TTC549 (cell line): ENCODE results near the gene PHPT1.
"Not testable (repeated sequence)": the region's sequence is repeated elsewhere in the genome, so short reads cannot be mapped to it uniquely, and the experiment has no call there.

Experiments used
- FAIRE-seq: peaks from 2 replicates; lab custom pipeline; 2012; peaks lifted over from hg19 to GRCh38; lab: Jason Lieb, UNC

The PHPT1 gene

DNA sequence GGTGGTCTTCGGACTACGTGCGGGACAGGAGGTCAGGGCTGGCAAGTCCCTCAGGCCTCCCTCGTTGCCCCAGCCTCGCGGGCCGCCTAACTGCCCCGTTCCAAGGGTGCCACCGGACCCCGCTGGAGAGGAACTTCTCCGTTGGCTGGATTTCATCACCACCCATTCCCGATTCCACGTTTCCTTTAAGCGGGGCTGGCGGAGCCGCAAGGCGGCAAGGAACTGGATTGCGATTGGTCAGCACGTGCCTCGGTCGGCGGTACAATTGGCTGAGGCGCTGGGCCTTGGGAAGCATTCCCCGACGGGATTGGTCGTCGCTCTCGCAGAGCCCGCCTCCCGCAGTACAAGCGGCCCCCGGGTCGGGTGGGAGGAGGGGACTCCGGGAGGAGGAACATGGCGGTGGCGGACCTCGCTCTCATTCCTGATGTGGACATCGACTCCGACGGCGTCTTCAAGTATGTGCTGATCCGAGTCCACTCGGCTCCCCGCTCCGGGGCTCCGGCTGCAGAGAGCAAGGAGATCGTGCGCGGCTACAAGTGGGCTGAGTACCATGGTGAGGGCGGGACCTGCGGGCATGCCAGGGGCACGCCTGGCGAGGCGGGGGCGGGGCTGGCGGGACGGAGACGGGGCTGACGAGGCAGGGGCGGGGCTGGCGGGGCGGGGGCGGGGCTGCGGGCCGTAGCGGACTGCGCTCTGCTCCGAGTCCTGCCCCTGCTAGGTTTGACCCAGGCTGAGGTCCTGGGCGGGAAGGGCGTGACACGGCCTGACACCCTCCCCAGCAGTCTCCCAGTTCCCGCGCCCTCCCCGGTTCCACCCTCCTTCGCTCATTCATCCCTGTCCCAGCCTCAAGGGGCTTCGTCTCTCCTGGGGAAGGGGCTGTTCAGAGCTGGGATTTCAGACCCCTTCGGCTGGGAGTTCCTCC, at the start of gene PHPT1:
PHPT1 (plus strand) TSS at position 372 of the 922 bp plus-strand sequence; CDS start at position 394, 22 bp downstream.
- peak; percentile 95 for FAIRE-seq

DNA sequence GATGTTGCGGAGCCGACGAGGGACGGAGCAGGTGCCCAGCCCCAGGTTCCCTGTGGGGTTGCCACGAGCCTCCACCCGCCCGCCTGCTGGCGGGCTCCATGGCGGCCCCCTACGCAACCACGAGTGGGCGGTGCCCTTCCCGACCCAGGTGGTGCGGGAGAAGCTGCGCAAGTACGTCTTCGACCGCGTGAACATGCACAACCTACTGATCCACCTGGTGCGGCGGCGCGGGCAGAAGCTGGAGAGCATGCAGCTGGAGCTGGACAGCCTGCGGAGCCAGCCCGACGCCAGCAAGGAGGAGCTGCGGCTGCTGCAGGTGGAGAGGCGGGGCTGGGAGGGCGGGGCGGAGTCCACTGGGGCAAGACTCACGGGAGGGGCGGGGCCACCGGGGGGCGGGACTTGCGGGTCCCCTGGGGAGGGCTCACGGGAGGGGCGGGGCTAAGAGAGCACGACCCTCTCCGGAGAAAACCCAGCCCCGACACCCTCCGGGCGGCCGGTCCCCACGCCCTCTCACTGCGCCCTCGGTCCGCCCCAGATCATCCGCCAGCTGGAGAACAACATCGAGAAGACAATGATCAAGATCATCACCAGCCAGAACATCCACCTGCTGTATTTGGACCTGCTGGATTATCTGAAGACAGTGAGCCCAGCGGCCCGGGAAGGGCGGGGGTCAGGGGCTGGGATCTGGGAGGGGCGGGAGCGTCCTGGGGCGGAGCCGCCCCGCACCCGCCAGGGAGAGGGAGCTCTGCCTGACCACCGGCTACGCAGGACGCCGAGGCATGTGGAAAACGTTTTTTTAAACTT, 49.2 kb upstream of the PHPT1 start:
- FAIRE-seq = no peak

DNA sequence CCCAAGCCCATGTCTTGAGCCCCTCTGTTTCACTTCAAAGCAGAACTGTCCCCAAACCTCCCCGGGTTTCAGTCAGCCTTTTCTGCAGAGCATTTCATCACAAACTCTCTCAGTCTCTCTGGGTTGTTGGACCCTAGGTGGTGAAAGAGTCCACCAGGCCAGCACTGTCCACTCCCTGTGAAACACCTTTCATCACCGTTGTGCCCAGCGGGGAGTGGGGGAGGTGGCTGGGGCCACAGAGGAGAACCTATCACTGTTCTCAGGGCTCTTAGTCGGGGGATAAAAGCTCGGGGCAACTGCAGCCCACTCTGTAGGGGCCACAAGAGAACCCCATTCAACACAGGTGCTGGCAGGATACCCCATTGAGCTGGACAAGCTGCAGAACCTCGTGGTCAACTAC, 46.9 kb upstream of the PHPT1 start:
- no peak for FAIRE-seq

DNA sequence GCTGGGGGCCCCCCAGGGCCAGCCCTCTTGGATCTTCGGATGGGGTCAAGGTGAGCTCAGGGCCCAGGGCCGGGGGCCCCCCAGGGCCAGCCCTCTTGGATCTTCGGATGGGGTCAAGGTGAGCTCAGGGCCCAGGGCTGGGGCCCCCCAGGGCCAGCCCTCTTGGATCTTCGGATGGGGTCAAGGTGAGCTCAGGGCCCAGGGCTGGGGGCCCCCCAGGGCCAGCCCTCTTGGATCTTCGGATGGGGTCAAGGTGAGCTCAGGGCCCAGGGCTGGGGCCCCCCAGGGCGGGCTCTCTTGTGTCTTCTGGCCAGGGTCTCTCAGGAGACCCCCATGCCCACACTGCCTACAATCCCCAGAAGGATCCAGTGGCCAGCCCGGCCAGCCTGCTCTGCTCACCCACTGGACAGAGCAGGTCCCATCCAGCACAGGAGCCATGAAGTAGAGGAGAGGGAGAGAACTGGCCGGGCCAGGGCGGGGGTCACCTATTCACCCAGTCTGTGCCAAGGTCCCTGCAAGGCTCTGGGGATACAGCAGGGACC, 46.1 kb upstream of the PHPT1 start:
- not testable (repeated sequence) for FAIRE-seq

DNA sequence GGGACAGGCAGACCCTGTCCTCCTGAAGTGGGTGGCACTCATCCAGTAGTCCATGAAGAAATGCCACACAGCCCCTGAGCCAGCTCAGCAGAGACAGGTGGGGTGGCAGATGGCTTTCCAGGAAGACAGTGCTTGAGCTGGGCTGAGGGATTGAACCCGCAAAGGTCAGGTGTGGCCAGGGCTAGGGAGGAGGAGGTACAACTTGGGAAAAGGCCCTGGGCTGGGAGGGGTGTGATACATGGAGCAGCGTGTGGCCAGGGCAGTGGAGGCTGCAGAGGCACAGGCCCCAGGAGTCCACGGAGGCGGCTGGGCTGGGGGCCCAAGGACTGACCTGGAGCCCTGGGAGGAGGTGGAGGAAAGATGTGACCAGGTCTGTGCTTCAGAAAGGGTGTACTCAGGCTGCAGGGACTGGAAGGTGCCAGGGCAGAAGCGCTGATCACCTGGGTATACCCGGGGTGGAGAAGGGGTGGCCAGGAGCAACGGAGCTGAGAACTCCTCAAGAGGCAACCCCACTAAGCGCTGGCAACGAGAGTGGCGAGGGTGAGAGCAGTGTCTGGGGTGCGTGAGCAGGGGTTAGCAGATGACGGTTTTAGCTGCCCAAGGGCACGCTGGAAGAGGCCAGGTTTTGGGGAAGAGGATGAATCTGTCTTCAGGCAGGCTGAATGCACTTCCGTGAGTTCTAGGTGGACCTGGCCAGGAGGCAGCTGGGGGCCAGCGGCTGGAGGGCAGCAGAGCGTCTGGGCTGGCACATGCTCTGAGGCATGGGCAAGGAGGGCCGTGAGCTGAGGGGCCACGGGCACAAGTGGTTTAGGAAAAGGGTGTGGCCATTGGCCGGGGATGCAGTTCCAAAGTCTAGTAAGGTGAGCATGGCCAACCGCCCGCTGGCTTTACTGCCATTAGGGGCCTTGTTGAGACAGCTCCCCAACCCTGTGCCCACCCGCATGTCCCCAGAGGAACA, 45.4 kb upstream of the PHPT1 start:
- no peak for FAIRE-seq

DNA sequence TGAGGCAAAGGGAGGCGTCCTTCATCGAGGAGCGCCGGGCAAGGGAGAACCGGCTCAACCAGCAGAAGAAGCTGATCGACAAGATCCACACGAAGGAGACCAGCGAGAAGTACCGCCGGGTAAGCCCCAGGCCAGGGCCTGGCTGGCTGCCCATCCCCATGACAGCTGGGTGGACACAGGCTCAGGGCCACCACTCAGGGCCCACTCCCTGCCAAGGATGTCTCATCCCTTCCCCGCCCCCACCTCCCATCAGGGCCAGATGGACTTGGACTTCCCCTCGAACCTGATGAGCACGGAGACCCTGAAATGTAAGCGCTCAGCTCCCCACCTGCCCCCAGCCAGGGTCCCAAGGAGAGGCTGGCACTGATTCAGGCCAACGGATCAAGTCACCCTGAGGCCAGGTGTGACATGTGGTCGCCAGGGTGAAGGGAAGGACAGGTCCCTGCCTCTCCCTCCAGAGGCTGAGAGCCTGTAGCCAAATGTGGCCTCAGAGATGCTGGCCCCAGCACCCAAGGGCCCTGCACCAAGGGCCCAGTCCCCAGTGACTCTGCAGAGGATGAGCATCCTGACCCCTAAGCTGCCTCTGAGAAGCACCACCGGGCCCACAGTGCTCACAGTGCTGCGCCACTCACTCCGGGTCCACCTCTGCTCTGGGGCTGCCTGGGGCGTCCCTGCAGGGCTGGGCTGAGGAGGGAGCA, 44.6 kb upstream of the PHPT1 start:
- FAIRE-seq = no peak

DNA sequence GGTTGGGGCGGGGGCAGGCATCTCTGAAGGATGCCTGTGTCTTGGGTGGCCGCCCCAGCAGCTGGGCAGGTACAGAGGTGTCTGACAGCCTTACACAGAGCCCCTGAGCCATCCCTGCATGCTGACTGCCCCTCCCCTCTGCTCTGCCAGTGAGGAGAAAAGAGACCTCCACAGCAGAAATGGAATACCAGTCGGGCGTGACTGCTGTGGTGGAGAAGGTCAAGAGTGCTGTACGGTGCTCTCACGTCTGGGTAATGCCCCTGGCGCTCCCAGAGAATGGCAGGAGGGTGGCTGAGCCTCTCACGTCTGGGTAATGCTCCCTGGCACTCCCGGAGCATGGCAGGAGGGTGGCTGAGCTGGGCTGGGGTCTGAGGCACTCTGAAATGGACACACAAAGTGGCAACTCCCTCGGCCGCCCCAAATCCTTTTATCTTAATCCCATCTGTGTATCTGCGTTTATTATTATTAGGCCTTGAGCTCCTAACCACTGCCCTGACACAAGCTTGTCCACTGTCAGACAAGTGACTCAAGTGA, 43.9 kb upstream of the PHPT1 start:
- no peak for FAIRE-seq

DNA sequence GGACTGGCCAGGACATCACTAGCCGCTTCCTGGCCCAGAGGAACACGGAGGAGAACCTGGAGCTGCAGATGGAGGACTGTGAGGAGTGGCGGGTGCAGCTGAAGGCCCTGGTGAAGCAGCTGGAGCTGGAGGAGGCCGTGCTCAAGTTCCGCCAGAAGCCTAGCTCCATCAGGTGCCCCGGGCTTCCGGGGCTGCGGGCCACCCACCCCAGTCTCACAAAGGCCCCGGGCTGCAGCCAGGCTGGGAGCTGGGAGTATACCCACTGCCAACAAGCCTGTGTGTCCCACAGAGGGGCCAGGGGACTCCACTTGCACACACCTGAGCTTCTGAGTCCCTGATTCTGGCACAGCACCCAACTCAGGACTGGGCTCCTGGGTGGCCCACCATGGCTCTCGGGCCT, 43.1 kb upstream of the PHPT1 start:
- no peak for FAIRE-seq

DNA sequence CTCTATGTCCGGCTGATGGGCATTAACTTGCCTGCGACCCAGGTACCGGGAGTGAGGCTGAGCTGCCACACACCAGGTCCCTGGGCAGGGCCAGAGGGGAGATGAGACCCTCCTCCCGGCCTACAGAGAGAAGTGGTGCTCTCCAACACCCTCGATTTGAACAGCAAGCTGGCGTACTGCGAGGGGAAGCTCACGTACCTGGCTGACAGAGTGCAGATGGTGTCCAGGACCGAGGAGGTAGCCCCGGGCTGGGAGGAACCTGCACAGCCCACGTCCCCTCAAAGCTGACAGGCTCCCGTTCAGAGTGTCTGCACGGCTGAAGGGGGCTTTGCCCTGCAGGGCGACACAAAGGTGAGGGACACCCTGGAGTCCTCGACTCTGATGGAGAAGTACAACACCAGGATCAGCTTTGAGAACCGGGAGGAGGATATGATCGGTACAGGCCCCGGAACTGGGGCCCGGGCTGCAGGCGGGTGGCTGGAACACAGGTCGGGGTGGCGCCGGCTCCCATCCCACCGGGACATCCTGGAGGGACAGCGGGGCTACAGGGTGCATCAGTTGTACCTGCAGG, 42.5 kb upstream of the PHPT1 start:
- FAIRE-seq = no peak

DNA sequence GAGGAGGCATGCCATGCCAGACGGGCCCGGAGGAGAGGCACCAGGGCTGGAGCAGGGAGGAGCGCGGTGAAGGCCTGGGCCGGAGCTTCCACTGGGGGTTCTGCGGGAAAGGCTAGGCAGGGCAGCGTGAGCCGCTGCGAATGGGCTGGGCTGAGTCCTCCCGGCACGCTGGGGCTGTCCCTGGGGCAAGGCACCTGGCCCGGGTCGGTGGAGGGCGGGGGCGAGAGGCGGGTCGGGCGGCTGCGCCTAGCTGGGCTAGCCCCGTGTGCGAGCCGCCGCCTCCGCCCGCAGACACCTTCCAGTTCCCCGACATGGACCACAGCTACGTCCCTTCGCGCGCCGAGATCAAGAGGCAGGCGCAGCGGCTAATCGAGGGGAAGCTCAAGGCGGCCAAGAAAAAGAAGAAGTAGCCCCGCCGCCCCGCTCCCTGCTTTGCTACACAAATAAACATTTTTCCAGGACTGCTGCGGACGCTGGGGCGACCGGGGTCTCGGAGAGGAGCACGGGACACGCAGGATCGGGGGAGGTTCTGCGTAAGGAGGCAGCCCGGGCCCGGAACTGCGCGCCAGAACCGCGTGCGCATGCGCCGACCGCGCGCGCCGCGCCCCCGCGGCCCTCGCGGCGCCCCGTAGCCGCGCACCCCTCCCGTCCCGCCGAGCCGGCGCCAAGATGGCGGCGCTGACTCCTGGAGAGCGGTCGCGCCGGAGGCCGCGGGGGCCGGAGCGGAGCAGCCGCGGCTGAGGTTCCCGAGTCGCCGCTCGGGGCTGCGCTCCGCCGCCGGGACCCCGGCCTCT, 41.7 kb upstream of the PHPT1 start, which contains the start of gene RABL6:
RABL6 (plus strand) TSS at position 668 of the 794 bp plus-strand sequence. CDS start 249 bp downstream, outside the sequence.
- no peak for FAIRE-seq

DNA sequence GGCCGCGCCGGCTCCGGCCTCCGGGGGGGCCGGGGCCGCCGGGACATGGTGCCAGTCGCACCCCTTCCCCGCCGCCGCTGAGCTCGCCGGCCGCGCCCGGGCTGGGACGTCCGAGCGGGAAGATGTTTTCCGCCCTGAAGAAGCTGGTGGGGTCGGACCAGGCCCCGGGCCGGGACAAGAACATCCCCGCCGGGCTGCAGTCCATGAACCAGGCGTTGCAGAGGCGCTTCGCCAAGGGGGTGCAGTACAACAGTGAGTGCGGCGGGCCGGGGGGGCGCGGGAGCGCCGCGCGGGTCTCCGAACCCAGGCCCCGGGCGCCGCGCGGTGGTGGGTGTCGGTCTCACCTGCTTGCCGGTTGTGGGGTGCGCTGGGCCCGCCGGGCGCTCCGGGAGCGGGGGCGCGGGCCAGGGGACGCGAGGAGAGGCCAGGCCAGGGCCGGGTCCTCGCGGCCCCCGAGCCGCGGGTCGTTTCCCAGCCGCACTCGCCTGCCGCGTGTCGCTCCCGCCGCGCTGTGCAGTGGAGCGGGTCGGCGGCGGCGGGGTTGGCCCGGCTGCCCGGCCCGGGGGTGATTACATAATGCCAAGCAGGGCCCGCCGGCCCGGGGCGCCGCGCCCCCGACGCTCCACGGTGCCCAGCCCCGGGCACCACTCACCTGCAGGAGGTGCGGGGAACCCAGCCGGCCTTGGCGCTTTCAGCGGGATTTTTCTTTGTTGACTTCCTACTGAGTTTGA, 41.0 kb upstream of the PHPT1 start:
- no peak for FAIRE-seq

DNA sequence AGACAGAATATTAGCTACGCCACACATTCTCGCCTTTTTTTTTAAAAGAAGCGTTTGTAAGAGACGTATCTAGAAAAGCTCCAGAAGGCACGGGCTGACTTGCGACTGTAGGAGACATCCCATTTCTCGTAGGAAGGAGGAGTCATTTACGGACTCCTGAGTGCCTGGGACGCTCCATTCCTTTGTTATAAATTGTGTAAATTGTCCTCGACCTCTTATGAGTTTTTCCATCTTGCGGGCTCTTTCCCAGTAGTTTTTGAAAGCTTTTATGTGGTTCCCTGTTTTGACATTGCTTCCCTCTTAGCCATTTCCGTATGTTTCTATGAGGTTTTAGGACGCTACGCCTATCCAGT, 40.4 kb upstream of the PHPT1 start:
- FAIRE-seq = no peak

DNA sequence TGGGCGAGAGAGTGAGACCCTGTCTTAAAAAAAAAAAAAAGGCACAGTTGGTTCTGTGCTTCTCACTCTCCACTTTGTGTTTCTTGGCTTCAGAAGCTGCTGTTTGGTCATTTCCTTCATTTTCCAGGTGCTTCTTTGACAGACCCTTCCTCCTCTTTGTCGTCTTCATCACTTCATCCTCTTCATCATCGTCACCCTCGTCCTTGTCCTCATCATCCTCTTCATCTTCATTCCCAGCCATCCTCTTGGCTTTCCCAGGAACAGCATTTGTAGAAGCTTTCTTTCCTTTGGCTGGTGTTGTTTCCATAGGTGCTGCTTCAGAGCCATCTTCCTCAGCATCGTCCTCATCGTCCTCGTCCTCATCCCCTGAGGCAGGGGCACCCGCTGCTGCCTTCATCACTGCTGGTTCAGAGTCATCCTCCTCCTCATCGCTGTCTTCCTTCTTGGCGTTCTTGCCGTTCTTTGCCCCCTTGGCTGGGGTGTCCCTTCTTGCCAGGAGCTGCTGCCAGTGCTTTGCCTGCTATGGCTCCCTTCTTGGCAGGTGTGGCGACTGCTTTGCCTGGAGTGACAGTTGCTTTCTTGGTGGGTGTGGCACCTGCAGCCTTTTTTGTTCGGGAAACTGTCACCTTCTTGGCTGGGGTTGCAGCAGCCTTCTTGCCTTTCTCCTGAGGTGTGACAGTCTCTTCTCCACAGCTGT, 34.3 kb upstream of the PHPT1 start:
- no peak for FAIRE-seq

DNA sequence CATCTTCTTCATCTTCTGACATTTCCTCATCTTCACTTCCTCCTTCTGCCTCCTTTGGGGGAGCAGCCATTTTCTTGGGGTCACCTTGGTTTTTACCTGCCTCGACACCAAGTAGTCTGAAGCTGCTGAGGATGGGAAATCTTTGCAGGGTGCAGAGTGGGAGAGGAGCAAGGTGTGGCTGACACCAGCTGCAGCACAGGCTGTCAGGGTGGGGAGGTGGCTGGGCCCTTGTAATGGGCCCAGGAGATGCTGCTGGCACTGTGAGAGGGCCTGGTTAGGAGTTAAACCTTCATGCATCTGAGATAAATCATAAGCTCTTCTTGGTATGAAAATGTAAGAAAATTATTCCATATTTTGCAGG, 33.8 kb upstream of the PHPT1 start:
- no peak for FAIRE-seq

DNA sequence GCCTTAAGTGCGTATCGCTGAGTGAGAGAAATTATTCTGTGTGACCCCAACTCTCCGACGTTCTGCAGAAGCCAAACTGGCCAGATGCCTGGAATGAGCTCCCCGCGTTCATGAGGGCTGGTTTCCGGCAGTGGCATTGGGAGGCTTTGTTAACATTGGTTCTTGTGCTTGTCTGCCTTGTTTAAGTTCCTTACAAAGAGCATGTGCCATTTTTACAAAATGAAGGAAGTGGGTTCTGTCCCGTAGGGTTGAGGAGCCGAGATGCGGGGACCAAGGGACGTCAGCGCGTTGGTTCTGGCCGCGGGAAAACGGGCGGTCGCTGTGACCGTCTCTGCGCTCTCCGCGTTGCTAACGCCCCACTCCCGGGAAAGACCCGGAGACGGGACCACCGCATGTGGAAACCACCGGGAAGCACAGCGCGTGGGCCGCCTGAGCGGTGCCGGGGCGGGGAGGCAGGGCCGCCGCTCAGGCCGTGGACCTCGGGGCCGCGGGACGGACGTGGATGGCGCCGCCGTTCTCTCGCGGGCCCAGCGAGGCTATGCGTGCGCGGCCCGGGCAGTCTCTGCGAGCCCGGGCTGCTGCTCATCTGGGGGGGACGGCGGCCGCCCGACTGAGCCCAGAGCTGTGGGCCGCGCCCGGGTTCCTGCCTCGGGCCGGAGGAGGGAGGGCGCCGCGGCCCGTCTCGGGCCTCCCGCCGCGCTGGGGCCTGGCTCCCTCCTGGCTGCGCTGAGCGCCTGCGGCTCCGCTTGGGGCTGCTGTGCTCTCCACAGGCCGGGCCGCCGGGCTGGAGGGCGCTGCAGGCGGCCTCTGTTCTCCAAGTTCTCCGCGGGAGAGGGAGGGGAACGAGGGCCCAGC, 28.0 kb upstream of the PHPT1 start:
- FAIRE-seq = no peak

DNA sequence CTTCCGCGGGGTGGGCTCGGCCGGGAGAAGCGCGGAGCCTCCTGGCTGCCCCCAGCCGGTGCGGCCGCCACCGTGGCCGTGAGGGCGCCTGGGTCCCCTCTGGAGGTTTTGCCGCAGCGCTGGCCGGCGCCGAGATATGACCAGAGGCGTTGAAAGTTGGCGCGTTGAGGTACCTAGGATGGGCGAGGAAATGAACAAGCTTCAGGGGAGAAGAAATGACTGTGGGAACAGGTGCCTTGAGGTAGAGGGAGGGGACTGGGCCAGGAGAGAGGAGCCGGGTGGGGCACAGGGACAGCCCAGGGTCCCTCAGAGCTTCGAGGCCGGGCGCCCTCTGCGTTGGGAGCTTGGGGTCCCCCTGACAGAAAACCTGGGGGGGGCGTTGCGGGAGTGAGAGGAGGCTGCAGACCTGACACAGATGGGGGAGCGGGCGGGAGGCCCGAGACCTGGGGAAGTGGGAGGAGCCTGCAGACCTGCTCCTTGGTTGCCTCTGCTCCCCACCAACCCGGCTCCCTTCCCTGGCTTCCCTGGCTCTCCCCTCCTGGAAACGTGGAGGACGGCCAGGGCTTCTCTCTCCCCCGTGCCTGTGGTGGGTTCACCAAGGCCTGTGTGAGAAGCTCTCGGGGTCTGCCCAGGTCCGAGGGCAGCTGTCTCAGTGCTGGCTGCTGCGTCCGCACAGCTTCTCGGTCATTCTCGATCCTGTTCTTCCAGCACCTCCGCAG, 27.2 kb upstream of the PHPT1 start:
- no peak for FAIRE-seq
